ENCODE data around the gene NR5A1. TPM values are rescaled to one million over a fixed set of nuclear protein-coding genes. Genes with fewer than 3 reads are reported as not detected.

NR5A1 gene
- total RNA-seq, 1 donor from 2014 or later = not detected

DNA sequence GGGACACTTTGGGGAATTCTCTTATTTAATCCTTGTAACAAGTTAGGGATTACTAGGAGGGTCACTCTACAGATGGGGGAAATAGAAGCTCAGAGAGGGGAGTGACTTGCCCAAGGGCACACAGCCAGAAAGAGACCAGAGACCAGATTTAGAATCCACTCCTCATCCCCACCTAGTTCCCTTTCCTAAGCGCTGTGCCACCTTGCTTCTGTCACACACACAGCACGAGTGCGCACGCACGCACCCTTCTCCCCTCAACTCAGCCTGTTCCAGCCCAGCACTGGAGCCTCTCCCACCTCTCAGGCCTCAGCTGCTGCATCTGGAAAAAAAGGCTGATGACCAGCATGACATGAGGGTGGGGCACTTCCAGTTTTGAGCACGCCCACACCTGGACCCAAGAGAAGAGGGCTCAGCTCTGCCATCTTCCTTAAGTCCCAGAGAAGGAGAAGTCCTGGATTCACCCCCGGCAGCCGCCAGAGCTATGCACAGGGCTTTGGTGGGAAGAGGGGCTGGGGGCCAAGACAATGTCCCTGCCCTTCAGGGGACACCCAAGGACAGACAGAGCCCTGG lies 18.5 kb downstream of the NR5A1 start:
- TF ChIP-seq, protein P1, sequence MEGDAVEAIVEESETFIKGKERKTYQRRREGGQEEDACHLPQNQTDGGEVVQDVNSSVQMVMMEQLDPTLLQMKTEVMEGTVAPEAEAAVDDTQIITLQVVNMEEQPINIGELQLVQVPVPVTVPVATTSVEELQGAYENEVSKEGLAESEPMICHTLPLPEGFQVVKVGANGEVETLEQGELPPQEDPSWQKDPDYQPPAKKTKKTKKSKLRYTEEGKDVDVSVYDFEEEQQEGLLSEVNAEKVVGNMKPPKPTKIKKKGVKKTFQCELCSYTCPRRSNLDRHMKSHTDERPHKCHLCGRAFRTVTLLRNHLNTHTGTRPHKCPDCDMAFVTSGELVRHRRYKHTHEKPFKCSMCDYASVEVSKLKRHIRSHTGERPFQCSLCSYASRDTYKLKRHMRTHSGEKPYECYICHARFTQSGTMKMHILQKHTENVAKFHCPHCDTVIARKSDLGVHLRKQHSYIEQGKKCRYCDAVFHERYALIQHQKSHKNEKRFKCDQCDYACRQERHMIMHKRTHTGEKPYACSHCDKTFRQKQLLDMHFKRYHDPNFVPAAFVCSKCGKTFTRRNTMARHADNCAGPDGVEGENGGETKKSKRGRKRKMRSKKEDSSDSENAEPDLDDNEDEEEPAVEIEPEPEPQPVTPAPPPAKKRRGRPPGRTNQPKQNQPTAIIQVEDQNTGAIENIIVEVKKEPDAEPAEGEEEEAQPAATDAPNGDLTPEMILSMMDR (IDR thresholded peaks at IDR 0.05; ENCODE audit: insufficient read depth, low read length, severe bottlenecking) = no peak
- H3K27me3 ChIP-seq (ENCODE audit: control insufficient read depth, insufficient read depth, low read length) = peaks cover 18% of the 10 kb centered on the region
- H3K4me3 ChIP-seq (ENCODE audit: low read depth, low read length) = no peak overlapping the region
- FAIRE-seq = no peak
- no peaks in the 10 kb centered on the region for H3K36me3 ChIP-seq (ENCODE audit: control insufficient read depth, insufficient read depth, low read length)
- DNase-seq (ENCODE audit: low read depth) = no peak

DNA sequence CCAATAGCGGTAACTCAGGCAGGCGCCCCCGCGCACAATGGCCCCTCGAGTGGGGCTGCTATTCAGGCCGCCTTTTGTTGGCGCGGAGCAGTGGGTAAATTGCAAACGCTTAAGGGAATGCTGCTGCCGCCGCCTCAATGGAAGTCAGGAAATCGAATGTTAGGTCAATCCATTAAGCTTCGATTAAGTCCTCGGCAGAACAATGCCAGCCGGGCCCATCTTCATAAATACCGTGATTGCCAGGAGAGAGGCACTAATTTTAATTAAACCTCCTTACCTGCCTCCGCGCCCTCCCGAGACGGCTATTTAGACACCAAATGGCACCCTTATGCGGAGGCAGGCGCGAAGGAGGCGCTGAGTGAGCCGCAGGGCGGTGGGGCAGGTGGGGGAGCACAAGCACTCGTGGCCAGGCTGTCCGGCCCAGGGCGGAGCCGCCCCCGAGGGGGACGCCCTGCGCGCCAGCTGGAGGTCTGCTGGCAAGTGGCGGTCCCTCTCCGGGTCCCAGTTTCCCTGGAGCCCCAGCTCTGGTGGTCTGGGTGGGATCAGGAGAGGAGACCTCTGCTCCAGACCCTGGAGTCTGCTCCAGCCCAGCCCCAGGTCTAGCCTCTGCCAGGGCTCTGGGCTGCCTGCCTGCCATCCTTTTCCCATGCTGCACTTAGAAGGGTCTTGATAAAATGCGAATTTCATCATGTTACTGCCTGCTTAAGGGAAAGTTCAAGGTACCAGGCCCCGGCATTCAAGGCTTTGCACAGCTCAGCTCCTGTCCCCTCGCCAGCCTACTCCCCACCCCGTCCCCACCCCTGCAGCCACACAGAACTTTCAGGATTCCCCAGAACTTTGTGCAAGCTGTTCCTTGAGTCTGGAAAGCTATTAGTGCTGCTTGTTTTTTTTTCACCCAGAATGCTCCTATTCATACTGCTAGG lies 19.7 kb downstream of the NR5A1 start:
- no peak for FAIRE-seq
- no peak overlapping the region for H3K4me3 ChIP-seq (ENCODE audit: low read depth, low read length)
- H3K36me3 ChIP-seq (ENCODE audit: control insufficient read depth, insufficient read depth, low read length) = no peaks in the 10 kb centered on the region
- TF ChIP-seq, protein P1 (IDR thresholded peaks at IDR 0.05; ENCODE audit: insufficient read depth, low read length, severe bottlenecking) = no peak
- H3K27me3 ChIP-seq (ENCODE audit: control insufficient read depth, insufficient read depth, low read length) = peaks cover 18% of the 10 kb centered on the region
- no peak for DNase-seq (ENCODE audit: low read depth)

DNA sequence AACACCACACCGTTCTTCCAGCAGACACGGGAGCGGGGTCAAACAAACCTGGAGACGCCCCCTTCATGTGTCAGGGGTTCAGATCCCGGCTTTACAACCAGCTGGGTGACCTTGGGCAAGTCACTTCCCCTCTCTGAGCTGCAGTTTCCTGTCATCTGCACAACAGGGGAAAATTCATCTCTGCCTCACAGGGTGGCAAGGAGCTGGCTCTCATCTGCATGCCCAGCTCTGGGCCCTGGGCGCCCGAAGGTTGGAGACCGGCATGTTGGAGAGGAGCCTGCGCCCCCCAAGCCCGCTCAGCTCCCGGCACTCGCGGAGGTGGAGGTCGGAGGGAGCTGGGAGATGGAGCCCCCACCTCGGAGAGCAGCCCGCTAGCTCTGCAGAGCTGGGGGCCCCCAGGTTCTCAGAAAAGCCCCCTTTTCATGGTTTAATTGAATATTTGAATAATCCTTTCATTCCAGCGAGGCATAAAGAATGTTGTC lies 20.4 kb downstream of the NR5A1 start:
- DNase-seq (ENCODE audit: low read depth) = no peak
- TF ChIP-seq, protein P1 (IDR thresholded peaks at IDR 0.05; ENCODE audit: insufficient read depth, low read length, severe bottlenecking) = no peak
- Histone ChIP-seq H3K4me3 (ENCODE audit: low read depth, low read length) (no peak overlapping the region), H3K36me3 (ENCODE audit: control insufficient read depth, insufficient read depth, low read length) (no peaks in the 10 kb centered on the region), H3K27me3 (ENCODE audit: control insufficient read depth, insufficient read depth, low read length) (peaks cover 17% of the 10 kb centered on the region)
- FAIRE-seq = no peak

DNA sequence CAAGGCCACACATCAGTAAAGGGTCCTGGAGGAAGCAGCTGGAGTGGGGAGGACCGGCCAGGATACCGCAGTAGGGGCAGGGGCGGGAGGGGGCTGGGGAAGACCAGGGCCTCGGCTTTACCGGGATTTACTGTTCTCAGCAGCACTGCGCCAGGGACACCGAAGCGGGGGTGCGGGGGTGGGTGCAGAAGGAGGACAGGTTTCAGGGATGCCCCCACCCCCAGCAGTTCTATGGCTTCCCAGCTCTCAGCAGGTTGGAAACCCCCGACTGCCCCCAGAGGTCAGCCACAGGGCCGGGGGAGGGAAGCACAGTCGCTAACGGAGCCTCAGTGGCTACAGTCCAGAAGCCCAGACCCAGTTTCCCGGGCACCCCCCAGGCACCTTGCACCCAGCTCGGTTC lies 21.3 kb downstream of the NR5A1 start:
- no peak for FAIRE-seq
- DNase-seq (ENCODE audit: low read depth) = no peak
- no peak overlapping the region for H3K4me3 ChIP-seq (ENCODE audit: low read depth, low read length)
- H3K36me3 ChIP-seq (ENCODE audit: control insufficient read depth, insufficient read depth, low read length) = no peaks in the 10 kb centered on the region
- peaks cover 17% of the 10 kb centered on the region for H3K27me3 ChIP-seq (ENCODE audit: control insufficient read depth, insufficient read depth, low read length)
- TF ChIP-seq, protein P1 (IDR thresholded peaks at IDR 0.05; ENCODE audit: insufficient read depth, low read length, severe bottlenecking) = no peak

DNA sequence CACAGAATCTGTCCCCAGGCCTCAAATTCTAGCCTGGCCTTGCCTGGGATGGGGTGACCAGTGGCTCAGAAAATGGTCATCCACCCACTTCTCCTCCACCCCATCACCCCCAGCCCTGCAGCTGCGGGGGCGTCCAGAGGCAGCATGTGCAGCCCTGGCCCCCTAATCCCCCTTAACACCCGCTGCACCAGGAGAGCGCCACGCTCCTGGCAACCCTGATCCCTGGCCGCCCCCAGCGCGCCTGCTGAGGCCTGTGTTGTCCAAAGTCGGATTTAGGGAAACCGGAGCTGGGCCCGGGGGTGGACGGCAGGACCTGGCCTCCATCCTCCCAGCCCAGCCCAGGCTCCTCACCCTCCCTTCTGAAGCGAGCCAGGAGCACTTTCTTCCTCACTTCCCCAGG lies 22.0 kb downstream of the NR5A1 start:
- Histone ChIP-seq H3K36me3 (ENCODE audit: control insufficient read depth, insufficient read depth, low read length) (no peaks in the 10 kb centered on the region), H3K4me3 (ENCODE audit: low read depth, low read length) (no peak overlapping the region), H3K27me3 (ENCODE audit: control insufficient read depth, insufficient read depth, low read length) (peaks cover 17% of the 10 kb centered on the region)
- DNase-seq (ENCODE audit: low read depth) (no peak), FAIRE-seq (no peak)
- TF ChIP-seq, protein P1 (IDR thresholded peaks at IDR 0.05; ENCODE audit: insufficient read depth, low read length, severe bottlenecking) = no peak
